Loucy (cell line): ENCODE results near the gene RC3H1.

Experiments used
- H2AFZ ChIP-seq: fragments of 200-600 bp; sonication (generic); 2 replicates; pipeline ENCODE4 v1.6.0; 2016; ENCODE audit warnings: antibody characterized with exemption, mild to moderate bottlenecking, low read length, moderate library complexity
- H3F3A ChIP-seq: fragments of 200-600 bp; 2 replicates; pipeline ENCODE4 v1.6.0; 2016; ENCODE audit warnings: antibody characterized with exemption, low read depth, mild to moderate bottlenecking
- H3K27me3 ChIP-seq: fragments of 200-600 bp; sonication (generic); 2 replicates; pipeline ENCODE4 v1.6.1; 2014; ENCODE audit warnings: low read length, mild to moderate bottlenecking; ENCODE audit not compliant: insufficient read depth, poor library complexity, severe bottlenecking
- H3K36me3 ChIP-seq: fragments of 200-600 bp; sonication (generic); 2 replicates; pipeline ENCODE4 v1.6.1; 2016; ENCODE audit warnings: low read length; ENCODE audit not compliant: insufficient read depth
- H3K4me1 ChIP-seq: fragments of 200-600 bp; sonication (generic); 2 replicates; pipeline ENCODE4 v1.5.1; 2014; ENCODE audit warnings: low read length, mild to moderate bottlenecking; ENCODE audit not compliant: insufficient read depth, poor library complexity, severe bottlenecking
- H3K4me2 ChIP-seq: fragments of 200-600 bp; sonication (generic); 2 replicates; pipeline ENCODE4 v1.6.0; 2014; ENCODE audit warnings: antibody characterized with exemption, low read length, low read depth, mild to moderate bottlenecking; ENCODE audit not compliant: poor library complexity, severe bottlenecking
- H3K4me3 ChIP-seq: fragments of 200-600 bp; sonication (generic); 2 replicates; pipeline ENCODE4 v1.5.1; 2014; ENCODE audit warnings: low read length, mild to moderate bottlenecking, mixed read lengths; ENCODE audit not compliant: poor library complexity, severe bottlenecking
- H3K79me2 ChIP-seq: fragments of 200-600 bp; sonication (generic); 2 replicates; pipeline ENCODE4 v1.6.1; 2014; ENCODE audit warnings: low read length; ENCODE audit not compliant: insufficient read depth
- H3K9ac ChIP-seq: fragments of 200-600 bp; sonication (generic); 2 replicates; pipeline ENCODE4 v1.6.0; 2014; ENCODE audit warnings: mild to moderate bottlenecking, low read depth, low read length, moderate library complexity; ENCODE audit not compliant: poor library complexity, severe bottlenecking
- H3K9me2 ChIP-seq: fragments of 200-600 bp; sonication (generic); replicated peaks from 2 replicates; pipeline ENCODE4 v1.6.1; 2016; ENCODE audit warnings: low read depth, low read length, mixed read lengths
- H3K9me3 ChIP-seq: fragments of 200-600 bp; sonication (generic); 2 replicates; pipeline ENCODE4 v1.6.1; 2014; ENCODE audit warnings: mild to moderate bottlenecking, antibody characterized with exemption, low read length, low read depth; ENCODE audit not compliant: insufficient read depth
- H4K20me1 ChIP-seq: fragments of 200-600 bp; sonication (generic); 2 replicates; pipeline ENCODE4 v1.6.0; 2014; ENCODE audit warnings: antibody characterized with exemption, low read length, mild to moderate bottlenecking; ENCODE audit not compliant: insufficient read depth, poor library complexity, severe bottlenecking
- CTCF ChIP-seq: fragments of 200-600 bp; sonication (generic); conservative IDR thresholded peaks from 2 replicates; pipeline ENCODE4 v1.5.1; 2014; ENCODE audit warnings: mild to moderate bottlenecking, antibody characterized with exemption, low read length
- EZH2phosphoT487 ChIP-seq: fragments of 200-600 bp; IDR thresholded peaks from 2 replicates; pipeline ENCODE4 v1.6.1; 2018; ENCODE audit warnings: antibody characterized with exemption, mild to moderate bottlenecking, moderate library complexity, borderline replicate concordance

The RC3H1 gene

GRCh38 chr1:173886746-173887611, 135.2 kb downstream of the RC3H1 start:
- H3K79me2 ChIP-seq = no peaks in the 10 kb centered on the region
- H2AFZ ChIP-seq = no peak overlapping the region; the same call in 1 of the 2 replicates
- peak overlapping the region; percentile 19 for H3K4me2 ChIP-seq
- TF ChIP-seq CTCF = no peak
- TF ChIP-seq EZH2phosphoT487 = no peak
- no peak overlapping the region for H3K9ac ChIP-seq
- H3F3A ChIP-seq = no peaks in the 10 kb centered on the region
- no peaks in the 10 kb centered on the region for H3K9me2 ChIP-seq
- peaks cover 12% of the 10 kb centered on the region; the same call in 1 of the 2 replicates for H3K36me3 ChIP-seq
- H3K9me3 ChIP-seq = no peaks in the 10 kb centered on the region
- H4K20me1 ChIP-seq = no peaks in the 10 kb centered on the region
- H3K4me3 ChIP-seq = no peak overlapping the region
- peaks cover 16% of the 10 kb centered on the region for H3K4me1 ChIP-seq
- H3K27me3 ChIP-seq = no peaks in the 10 kb centered on the region

GRCh38 chr1:173884701-173885100, 137.5 kb downstream of the RC3H1 start:
- Histone ChIP-seq H3K79me2 (no peaks in the 10 kb centered on the region), H3K4me1 (peaks cover 19% of the 10 kb centered on the region), H3K27me3 (no peaks in the 10 kb centered on the region), H4K20me1 (no peaks in the 10 kb centered on the region), H2AFZ (no peak overlapping the region), H3K4me2 (no peak overlapping the region), H3K36me3 (peaks cover 12% of the 10 kb centered on the region; the same call in 1 of the 2 replicates), H3K9me3 (no peaks in the 10 kb centered on the region), H3F3A (no peaks in the 10 kb centered on the region), H3K4me3 (no peak overlapping the region), H3K9me2 (no peaks in the 10 kb centered on the region), H3K9ac (no peak overlapping the region)
- TF ChIP-seq EZH2phosphoT487 (no peak), CTCF (no peak)
